NCI-H82 treated with DMSO at 0.1 percent for 48 hours (cell line): ENCODE results near the gene IZUMO3.
"Not testable (repeated sequence)": the region's sequence is repeated elsewhere in the genome, so short reads cannot be mapped to it uniquely, and the experiment has no call there.

Source experiments
- DNase-seq: peaks from one replicate; lab custom pipeline; 2025; ENCODE audit not compliant: unreplicated experiment; lab: John Stamatoyannopoulos, UW

IZUMO3 gene, protein sequence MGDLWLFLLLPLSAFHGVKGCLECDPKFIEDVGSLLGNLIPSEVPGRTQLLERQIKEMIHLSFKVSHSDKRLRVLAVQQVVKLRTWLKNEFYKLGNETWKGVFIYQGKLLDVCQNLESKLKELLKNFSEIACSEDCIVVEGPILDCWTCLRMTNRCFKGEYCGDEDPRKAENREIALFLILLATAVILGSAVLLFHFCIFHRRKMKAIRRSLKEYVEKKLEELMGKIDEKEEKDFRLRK

DNA sequence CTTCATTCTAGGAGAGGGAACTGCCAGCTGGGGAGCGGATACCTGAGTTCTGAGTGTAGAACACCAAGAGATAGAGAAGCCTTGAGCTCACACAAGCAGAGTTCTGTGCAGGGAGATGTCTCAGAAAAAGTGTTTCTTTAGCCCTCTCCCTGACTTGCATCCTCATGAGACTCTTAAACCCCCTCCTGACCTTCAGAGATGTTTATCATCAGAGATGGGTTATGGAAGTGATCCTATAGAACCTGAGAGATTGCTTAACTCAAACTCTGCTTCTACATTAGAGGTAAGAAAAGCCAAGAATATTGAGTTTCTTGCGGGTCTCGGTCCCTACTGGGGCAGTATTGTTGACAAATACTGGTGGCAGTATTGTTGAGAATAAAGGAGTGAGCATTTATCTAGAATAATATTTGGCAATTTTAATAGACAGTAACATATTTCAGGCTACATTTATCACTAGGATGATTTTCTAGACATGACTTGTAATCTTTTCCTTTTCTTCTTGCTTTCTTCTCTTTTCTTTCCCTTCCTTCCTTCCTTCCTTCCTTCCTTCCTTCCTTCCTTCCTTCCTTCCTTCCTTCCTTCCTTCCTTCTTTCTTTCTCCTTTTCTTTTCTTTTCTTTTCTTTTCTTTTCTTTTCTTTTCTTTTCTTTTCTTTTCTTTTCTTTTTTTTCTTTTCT is at the start of gene IZUMO3:
Gene IZUMO3, minus strand, starts transcription at position 51 of the 676 bp plus-strand sequence. CDS start 248 bp downstream, outside the sequence.
- DNase-seq, result no peak

DNA sequence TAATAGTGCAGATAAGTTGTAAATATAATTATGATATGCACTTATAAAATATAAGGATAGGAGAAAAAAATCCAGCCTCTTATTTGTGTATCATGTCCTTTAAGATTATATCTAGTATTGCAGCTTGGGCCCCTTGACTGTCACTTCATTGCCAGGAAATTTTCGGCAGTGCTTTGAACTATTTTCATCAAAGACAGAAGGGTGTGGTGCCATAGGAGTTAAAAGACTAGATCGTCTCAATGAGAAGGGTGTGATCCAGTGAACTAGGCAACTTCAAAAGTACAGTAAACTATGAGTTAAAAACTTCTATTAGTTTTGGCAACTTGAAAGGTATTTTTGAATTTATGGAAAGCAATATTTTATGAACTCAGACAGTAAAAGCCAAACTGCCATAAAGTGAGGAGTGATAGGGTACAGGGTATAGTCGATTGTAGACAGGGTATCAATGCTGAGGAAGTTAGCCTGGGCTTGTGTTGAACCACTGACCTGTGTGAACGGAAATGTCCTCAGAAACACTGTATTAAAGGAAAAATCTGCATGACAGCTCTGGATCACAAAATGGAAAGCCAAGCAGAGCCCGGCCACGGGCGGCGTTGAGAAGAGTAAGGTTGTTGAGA is 48.6 kb upstream of the IZUMO3 start:
- no peak for DNase-seq

DNA sequence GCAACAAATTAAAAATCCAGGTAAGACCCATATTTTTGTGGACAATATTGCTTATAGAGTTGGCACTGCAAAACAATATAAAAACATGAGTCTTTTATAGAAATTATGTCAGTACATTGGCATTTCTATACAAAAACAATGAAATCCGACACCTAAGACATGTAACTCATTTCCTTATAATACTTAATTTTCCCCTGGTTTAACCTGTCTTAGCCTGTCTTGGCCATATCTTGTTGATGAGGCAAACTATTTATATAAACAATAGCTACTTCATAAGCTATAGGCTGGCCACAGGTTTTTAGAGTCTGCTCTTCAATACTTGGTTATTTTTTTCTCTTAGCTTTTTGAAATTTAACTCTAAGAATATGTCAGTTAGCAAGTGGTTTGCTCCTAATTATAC is 44.7 kb upstream of the IZUMO3 start:
- no peak for DNase-seq

DNA sequence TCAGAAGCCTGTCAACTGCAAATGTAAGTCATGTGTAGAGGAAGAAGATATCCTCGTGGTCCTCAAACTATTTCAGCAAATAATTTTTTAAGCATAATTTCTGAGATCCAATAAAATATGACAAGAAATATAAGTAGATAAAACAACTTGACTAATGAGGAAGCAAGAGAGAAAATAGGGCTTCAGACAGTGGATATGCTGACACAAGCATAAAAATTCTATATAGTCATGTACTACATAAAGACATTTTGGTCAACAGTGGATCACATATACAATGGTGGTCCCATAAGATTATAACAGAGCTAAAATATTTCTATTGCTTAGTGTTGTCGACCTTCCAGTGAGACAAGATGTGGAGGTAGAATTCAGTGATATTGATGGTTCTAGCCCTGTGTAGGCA is 42.2 kb upstream of the IZUMO3 start:
- no peak for DNase-seq

DNA sequence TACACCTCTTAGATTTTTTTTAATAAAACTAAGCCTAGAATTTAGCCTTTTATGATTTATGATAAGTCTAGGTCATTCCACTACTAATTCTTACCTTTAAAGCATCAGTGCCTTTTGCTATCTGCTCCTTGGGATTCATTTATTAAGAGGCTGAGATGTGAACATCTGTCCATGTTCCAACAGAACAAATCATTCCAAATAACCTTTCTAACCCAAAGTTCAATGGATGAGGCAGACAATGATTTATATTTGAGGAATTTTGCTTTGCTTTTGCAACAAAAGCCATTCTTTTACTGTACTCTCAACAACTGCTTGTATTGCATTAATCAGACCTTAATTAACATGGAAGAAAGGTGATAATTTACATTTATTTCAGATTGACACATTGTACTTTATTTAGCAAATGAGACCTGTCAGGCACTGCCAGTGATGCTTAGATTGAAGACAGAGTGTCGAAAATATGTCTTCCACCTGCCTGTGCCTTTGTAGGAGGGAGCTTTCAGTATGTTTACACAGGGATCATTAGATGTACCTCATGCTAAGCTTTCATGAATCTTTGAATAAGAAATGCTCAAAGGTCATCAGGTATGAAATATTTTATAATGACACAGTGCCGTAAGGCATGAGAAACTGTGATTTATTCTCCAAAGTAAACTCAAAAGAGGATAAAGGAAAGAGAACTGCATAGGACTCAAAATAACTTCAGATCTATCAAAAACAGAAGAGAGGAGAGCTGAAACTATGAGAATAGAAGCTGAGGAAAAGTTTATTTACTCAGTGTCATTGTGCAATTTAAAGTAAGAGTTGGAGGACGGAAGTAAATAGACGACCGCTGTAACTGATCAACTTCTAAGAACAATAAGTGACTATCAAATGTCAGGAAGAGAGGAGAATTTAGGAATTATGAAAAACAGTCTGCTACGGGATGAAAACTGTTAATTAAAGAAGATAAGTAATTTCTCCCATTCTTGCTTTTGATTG is 36.7 kb upstream of the IZUMO3 start:
- DNase-seq, result no peak

DNA sequence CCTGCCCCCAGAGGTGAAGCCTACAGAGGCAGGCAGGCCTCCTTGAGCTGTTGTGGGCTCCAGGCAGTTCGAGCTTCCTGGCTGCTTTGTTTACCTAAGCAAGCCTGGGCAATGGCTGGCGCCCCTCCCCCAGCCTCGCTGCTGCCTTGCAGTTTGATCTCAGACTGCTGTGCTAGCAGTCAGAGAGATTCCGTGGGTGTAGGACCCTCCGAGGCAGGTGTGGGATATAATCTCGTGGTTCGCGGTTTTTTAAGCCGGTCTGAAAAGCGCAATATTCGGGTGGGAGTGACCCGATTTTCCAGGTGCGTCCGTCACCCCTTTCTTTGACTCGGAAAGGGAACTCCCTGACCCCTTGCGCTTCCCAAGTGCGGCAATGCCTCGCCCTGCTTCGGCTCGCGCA is 34.3 kb upstream of the IZUMO3 start:
- DNase-seq, result not testable (repeated sequence)

DNA sequence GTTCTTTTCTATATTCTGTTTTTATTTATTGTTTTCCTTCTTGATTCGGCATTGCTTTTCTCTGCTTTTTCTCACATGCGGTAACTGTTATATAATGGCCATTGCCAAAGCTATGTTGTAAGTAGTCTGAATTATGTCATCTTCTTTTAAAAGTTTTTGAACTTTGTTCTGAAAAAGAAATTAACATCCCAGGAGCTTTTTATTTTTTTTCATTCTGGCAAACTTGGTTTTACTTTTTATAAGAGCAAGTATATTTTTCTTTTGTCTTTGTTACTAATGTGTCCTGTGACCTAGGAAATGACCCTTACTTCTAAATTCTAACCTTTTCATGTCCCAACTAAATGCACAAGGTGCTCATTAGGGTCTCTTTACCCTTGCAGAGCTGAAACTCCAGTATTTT is 26.7 kb upstream of the IZUMO3 start:
- DNase-seq, result no peak

DNA sequence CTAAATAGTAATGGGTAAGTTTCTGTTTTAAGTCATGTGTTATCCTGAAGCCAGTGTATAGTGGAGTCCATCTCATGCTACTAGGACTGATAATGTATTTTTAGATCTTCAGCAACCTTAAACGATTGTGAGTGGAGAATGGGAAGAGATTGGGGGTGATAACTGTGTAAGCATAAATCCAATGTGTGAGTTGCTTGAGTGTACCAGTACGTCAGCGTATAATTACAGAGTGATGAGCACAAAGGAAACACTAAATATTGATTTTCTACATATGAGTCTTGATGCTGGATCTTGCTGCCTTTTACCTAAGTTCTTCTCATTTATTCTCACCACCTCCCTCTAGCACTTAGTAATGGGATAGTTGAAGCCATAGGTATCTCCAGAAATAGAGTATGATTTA is 16.3 kb upstream of the IZUMO3 start:
- DNase-seq, result no peak

DNA sequence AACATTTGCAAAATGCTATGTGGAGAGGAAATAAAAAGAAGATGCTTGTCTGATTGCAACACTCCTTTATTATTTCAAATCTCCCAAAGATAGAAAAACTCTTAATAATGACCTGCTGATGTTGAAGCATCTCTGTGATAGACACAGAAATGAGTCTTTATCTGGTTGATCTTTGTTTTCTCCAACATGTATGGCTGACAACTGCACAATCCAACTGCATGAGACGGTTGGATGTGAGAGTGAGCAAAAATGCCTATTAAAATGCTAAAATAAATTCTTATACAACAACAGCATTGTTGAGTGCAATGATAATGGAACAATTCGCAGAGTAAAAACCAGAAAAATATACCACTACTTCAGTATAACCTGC is 7.5 kb upstream of the IZUMO3 start:
- DNase-seq, result no peak

DNA sequence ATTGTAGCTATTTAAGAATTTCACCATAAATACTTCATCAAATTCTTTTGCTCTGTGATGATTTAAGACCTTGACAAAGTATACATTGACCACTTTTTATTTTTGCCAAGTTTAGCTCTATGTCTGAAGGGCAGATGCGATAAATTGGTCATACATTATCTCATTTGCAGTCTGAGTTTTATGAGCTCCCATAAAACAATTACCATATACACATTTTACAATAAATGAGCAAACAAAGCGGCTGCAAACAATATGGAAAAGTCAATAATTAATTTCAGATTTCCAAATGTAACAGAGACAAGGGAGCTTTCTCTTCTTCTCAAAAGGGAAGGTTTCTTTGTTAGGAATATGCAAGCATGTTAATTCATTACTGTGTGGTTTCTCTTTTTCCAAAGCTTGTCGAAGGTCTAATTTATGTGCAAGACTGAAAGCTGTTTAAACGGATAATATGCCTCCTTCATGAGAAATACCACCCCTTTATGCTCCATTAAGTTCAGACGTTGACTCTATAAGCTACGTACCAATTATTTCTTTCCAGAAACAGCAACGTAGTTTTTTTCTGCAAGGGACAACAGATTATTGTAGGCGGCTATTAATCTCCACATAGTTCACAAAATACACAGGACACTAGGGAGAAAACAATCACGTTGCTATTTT is 7.0 kb upstream of the IZUMO3 start:
- no peak for DNase-seq

DNA sequence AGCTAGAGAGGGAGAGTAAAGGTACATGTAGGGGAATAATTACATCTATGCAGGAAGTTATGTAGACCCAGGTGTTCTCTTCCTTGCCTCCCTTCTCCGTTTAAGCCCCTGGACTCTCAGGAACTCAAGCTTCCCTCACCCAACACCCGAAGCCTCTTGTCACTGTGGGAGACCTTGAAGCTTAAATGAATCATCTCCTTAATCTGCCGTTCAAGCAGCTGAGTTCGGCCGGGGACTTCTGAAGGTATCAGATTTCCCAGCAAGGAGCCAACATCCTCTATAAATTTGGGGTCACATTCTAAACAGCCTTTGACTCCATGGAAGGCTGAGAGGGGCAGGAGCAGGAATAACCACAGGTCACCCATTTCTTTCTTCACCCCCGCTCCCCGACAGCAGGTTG is 412 bp downstream of the IZUMO3 start:
- DNase-seq, result no peak

DNA sequence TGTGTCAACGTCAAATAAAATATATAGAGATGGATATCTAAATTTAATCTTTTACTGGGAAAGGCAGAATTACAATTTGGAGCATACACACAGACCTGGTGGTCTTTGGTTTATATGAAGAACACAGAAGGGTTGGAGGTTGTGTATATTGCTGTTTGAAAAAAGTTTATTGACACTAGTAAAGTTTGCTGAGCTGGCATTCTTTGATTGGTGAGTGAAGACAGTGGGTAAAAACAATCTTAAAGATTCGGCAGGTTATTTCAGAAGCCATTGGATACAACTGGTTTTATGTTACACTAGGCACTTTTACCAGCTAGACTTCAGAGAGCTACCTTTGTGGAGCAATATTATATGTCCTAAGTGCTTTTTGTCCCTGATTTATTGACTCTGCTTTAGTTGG is 27.2 kb downstream of the IZUMO3 start:
- DNase-seq, result no peak

DNA sequence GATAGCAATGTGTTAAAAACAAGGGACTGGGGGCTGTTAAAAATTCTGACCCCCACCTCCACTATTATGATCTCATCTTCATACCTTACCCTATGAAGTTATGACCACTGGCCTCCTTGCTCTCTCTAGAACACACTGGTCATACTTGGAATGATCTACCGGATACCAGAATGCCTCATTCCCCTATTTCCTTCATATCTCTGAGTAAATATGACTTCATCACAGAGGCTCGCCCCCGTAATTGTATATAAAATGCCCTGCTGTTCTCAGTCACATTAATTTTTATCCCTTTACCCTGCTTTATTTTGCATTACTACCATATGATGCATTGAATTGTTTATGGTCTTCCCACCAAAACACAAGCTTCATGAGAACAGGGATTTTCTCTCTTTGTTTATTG is 29.2 kb downstream of the IZUMO3 start:
- no peak for DNase-seq

DNA sequence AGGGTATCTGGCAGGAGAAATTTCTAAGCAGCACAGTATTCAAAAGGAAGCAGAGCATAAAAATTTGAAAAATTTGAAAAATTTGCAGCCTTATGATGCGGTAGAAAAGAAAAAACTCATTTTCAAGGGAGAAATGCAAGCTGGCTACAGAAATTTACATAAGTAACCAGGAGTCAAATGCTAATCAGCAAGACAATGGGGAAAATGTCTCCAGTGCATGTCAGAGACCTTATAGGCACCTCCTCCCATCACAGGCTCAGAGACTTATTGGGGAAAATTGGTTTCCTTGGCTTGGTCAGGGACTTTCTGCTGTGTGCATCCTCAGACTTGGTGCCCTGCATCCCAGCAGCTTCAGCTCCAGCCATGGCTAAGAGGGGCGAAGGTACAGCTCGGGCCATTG is 35.8 kb downstream of the IZUMO3 start:
- DNase-seq, result no peak

DNA sequence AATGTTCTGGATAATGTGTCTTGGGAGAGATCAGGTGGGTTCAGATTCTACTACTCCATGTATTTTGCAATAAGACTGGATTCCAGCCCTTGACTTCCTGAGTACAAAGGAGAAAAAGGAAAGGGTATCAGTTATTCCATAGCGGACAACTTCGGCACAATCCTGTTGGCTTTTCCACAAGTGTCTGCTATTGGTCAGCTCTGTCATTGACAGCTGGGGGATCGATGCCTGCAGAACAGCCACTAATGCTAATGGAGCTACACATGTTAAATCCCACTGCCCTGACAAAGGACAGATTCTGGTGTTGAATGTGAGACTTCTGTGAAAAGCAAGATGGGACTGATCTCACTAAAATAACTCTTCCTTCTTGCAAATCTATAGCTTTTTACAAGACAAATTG is 41.2 kb downstream of the IZUMO3 start:
- DNase-seq, result no peak

DNA sequence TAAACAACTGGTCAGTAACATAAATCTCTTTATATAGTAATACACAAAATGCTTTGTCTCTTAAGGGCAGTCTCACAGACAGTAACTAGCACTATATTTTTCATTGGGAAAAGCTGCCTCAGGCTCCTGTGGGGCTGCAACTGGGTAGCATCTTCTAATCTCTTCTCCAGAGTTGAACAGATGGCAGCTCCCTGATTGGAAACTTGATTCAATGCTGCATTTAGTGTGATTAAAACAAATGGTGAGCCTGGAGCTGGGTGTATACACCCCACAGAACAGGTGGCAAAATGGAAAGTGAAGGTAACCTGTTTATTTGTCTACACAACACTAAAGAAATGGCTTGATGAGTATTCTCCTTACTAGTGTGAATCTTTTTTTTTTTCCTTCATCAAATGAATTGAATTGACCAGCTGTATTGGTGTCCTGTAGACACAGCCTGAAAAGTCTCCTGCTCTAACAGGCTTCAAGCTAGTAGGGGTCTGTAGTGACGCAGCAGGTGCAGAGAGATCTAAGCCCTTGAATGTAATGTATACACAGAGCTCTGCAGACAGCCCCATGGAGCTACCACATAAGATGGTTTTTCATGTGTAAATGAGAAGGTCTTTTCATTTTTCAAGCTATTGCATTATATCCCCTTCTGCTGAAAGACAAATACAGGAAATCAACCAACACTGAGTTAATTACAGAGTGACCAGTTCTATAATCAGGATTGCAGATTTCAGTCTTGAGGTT is 43.3 kb downstream of the IZUMO3 start:
- no peak for DNase-seq

DNA sequence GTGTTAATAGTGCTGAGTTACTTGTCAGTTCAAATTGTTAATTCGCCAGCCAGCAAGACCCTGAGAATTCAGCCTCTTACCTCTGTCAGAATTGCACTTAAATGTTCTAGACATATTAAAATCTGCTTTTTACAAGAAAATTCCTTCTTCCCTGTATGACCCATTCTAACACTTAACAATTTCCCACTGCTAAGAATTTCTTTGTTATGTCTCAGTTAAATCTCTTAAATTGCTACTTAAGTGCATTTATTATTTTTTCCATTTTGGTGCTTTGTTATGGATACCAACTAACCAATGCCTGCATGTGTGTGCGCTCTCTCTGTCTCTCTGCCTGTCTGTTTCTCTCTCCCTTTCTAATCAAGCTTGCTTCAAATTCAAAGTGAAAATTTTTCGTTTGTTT is 44.9 kb downstream of the IZUMO3 start:
- DNase-seq, result no peak

DNA sequence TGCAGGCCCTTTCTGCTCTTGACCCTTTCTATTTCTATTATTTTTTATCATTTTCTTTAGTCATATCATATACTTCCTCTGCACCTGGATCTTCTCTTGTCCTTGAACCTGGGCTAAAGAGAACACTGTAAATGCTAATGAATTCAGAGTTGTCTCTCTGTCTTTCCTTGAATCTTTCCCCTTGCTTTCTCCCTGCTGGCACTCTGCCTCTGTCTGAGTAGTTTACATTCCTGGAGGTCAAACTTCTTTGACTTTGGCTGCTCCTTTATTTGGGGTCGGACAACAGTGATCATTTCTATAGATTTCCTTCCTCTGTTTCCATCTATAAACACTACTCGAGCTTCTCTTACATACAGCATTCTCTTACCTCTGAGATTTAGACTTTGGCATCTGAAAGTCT is 47.1 kb downstream of the IZUMO3 start:
- DNase-seq, result no peak

DNA sequence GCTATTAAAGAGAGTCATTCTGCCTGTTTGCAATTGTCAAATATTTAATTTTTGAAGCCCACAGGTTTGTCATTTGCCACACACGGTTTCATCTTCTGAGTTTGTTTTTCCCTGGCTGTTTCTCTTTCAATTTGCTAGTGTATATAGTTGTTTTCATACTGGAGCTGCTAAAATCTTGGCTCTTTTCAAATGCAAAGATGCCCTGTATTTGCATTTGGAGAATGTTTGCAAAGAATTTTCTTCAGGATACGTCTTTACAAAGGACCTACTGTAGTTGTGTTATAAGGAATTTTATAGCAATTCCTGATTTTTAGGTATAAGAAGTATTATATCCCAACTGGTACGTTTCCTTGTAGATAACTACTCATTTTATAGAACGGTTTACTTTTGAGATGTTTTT is 48.0 kb downstream of the IZUMO3 start:
- no peak for DNase-seq
